Vagina (tissue), 2 donors: Measurements from ENCODE around the gene PSMA7. TPM values are rescaled to one million over a fixed set of nuclear protein-coding genes. Genes with fewer than 3 reads are reported as not detected.

Experiments
- DNase-seq, 2 donors: peaks; one replicate each; pipeline ENCODE4 v3.0.0-alpha.2; 2017; ENCODE audit errors: extremely low spot score in 2 of 2
- H3K27ac ChIP-seq: fragments of 200-600 bp; sonication (generic); one replicate; pipeline ENCODE4 v1.5.1; 2019
- H3K27me3 ChIP-seq: fragments of 200-600 bp; sonication (generic); one replicate; pipeline ENCODE4 v1.5.1; 2019
- H3K36me3 ChIP-seq, 2 donors: fragments of 200-600 bp; sonication (generic); one replicate each; pipeline ENCODE4 v1.5.1; 2017 to 2019
- H3K4me1 ChIP-seq: fragments of 200-600 bp; sonication (generic); one replicate; pipeline ENCODE4 v1.5.1; 2019
- H3K4me3 ChIP-seq, 2 donors: fragments of 200-600 bp; sonication (generic); 1 replicate in 1 of 2; 2 replicates in 1 of 2; pipeline ENCODE4 v1.5.1; 2016 to 2019
- H3K9me3 ChIP-seq: fragments of 200-600 bp; sonication (generic); one replicate; pipeline ENCODE4 v1.5.1; 2019
- CTCF ChIP-seq, 3 experiments: fragments of 450-650 bp in 2 of 3; fragments of 200-600 bp in 1 of 3; sonication (generic) in 1 of 3; IDR thresholded peaks; one replicate each; pipeline ENCODE4 v1.5.1; 2017 to 2019; ENCODE audit warnings: antibody characterized with exemption in 3 of 3, mild to moderate bottlenecking in 2 of 3, moderate library complexity in 2 of 3
- POLR2A ChIP-seq, 2 donors: fragments of 450-650 bp; IDR thresholded peaks; one replicate each; pipeline ENCODE4 v1.6.1; 2017; ENCODE audit warnings: antibody characterized with exemption in 2 of 2, mild to moderate bottlenecking in 2 of 2, moderate library complexity in 2 of 2
- POLR2AphosphoS5 ChIP-seq, 2 donors: sonication (generic); formaldehyde crosslinking; IDR thresholded peaks; one replicate each; pipeline ENCODE4 v1.9.0; 2017; ENCODE audit warnings: antibody characterized with exemption in 2 of 2, mild to moderate bottlenecking in 2 of 2, low read depth in 1 of 2; ENCODE audit not compliant: insufficient read depth in 1 of 2
- intact Hi-C: fragments of 100-400 bp; cut with DNase I; formaldehyde crosslinking; loops from one replicate; pipeline ENCODE4 v1.15.1; 2023
- total RNA-seq: library from RNA; depleted of rRNA; stranded (reverse); fragments of >200 nt; gene quantifications from one replicate; pipeline ENCODE4 v1.2.3, GENCODE V29; 2016

The PSMA7 gene
- total RNA-seq, 1 donor from 2014 or later: 319 TPM

DNA sequence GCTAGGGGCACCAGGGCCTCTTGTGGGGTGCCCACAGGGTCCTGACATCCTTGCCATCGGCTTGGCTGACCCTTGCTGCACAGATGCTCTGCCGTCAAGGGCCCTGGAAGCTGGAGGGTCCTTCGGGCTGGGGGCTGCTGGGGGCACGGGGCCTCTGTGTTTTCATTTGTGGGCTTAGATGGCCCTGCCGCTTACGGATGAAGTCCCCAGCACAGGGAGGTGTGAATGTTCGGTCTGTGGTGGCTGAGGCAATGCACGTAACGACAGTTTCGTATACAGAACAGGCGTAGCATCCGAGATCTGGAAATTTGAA is 14.8 kb upstream of the PSMA7 start:
- intact Hi-C loops: no loop called here
- H3K4me3 ChIP-seq: no peak overlapping the region
- no peak for DNase-seq
- no peaks in the 10 kb centered on the region for H3K9me3 ChIP-seq
- TF ChIP-seq CTCF (IDR thresholded peaks at IDR 0.05) (no peak), POLR2AphosphoS5 (IDR thresholded peaks at IDR 0.05; ENCODE audit: insufficient read depth in 1 of 2, low read depth in 1 of 2) (no peak), POLR2A (IDR thresholded peaks at IDR 0.05) (no peak)
- H3K27me3 ChIP-seq: no peaks in the 10 kb centered on the region
- peaks cover 0 to 17% of the 10 kb centered on the region in 2 donors for H3K36me3 ChIP-seq
- H3K4me1 ChIP-seq: peaks cover 19% of the 10 kb centered on the region
- no peak overlapping the region for H3K27ac ChIP-seq

DNA sequence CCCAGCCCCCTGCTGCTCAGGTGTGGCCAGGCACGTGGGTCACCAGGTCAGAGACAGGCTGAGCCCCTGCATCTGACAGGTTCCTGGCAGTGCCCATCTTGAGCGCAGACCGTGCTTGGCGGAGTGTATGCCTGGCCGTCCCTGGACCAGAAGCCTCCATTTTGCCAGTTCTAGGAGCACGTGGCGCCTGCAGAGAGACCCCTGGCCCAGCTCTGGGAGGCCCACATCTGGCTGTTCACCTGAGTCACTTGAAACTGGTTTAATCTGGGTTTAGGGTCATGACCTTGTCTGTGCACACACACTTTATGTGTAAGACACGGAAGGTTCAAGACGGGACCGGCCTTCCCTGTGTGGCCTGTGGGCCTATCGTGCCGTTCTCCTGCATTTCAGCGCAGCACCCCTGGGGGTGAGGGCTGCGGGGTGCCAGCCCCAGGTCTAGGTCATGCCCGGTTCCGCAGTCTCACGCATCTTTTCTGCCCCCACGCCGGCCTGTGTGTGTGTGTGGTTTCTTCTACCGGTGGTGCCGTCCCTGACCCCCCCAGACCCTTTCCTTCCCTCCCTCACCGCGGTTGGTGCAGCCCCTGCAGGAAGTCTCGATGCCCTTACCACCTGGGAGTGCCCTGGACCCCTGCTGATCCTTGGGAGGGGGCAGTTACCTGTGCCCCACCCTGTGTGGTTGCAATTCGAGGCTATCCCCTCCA is 14.3 kb upstream of the PSMA7 start:
- no peak overlapping the region for H3K27ac ChIP-seq
- no peaks in the 10 kb centered on the region for H3K27me3 ChIP-seq
- intact Hi-C loops: no loop called here
- no peaks in the 10 kb centered on the region for H3K9me3 ChIP-seq
- peaks cover 0 to 12% of the 10 kb centered on the region in 2 donors for H3K36me3 ChIP-seq
- TF ChIP-seq POLR2A (IDR thresholded peaks at IDR 0.05): no peak
- TF ChIP-seq POLR2AphosphoS5 (IDR thresholded peaks at IDR 0.05; ENCODE audit: insufficient read depth in 1 of 2, low read depth in 1 of 2): no peak
- TF ChIP-seq CTCF (IDR thresholded peaks at IDR 0.05): no peak
- DNase-seq: no peak
- H3K4me1 ChIP-seq: peaks cover 19% of the 10 kb centered on the region
- H3K4me3 ChIP-seq: no peak overlapping the region

- TF ChIP-seq POLR2A (IDR thresholded peaks at IDR 0.05) (no peak), CTCF (IDR thresholded peaks at IDR 0.05) (no peak), POLR2AphosphoS5 (IDR thresholded peaks at IDR 0.05; ENCODE audit: insufficient read depth in 1 of 2, low read depth in 1 of 2) (no peak)
- Histone ChIP-seq H3K27me3 (no peaks in the 10 kb centered on the region), H3K36me3 (peaks cover 0 to 7% of the 10 kb centered on the region in 2 donors), H3K9me3 (no peaks in the 10 kb centered on the region), H3K4me3 (no peak overlapping the region), H3K27ac (no peak overlapping the region), H3K4me1 (peaks cover 19% of the 10 kb centered on the region)
- no peak for DNase-seq
- intact Hi-C loops: no loop called here
Measured at GRCh38 chr20:62156592-62157386, 13.6 kb upstream of the PSMA7 start.

DNA sequence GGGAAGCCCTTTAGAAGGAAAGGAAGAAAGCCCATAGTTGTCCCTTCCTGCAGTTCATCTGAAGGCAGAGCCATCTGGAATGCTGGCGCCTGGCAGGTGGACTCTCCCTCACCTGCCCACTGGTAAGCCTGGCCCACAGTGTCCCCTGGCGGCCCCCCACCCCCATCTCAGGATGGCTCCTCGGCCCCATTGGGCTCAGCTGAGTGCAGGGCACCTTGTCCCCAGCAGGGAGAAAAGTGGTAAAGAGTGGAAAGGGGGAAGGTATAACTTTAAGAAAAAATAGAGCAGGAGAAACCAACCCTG is 13.0 kb upstream of the PSMA7 start:
- Histone ChIP-seq H3K9me3 (no peaks in the 10 kb centered on the region), H3K27ac (no peak overlapping the region), H3K4me3 (no peak overlapping the region), H3K4me1 (peaks cover 19% of the 10 kb centered on the region), H3K36me3 (peaks cover 0 to 2% of the 10 kb centered on the region in 2 donors), H3K27me3 (no peaks in the 10 kb centered on the region)
- DNase-seq: no peak
- intact Hi-C loops: no loop called here
- TF ChIP-seq CTCF (IDR thresholded peaks at IDR 0.05) (no peak), POLR2A (IDR thresholded peaks at IDR 0.05) (no peak), POLR2AphosphoS5 (IDR thresholded peaks at IDR 0.05; ENCODE audit: insufficient read depth in 1 of 2, low read depth in 1 of 2) (no peak)
